ENCODE measurements around the gene KRTAP10-3. TPM values are rescaled to one million over a fixed set of nuclear protein-coding genes. Genes with fewer than 3 reads are reported as not detected.

Gene KRTAP10-3
- total and polyA plus RNA-seq, 2 of the 13 experiments (the other 11 are each of a cell fraction or from before 2014, with no cell fraction given) = not detected

DNA sequence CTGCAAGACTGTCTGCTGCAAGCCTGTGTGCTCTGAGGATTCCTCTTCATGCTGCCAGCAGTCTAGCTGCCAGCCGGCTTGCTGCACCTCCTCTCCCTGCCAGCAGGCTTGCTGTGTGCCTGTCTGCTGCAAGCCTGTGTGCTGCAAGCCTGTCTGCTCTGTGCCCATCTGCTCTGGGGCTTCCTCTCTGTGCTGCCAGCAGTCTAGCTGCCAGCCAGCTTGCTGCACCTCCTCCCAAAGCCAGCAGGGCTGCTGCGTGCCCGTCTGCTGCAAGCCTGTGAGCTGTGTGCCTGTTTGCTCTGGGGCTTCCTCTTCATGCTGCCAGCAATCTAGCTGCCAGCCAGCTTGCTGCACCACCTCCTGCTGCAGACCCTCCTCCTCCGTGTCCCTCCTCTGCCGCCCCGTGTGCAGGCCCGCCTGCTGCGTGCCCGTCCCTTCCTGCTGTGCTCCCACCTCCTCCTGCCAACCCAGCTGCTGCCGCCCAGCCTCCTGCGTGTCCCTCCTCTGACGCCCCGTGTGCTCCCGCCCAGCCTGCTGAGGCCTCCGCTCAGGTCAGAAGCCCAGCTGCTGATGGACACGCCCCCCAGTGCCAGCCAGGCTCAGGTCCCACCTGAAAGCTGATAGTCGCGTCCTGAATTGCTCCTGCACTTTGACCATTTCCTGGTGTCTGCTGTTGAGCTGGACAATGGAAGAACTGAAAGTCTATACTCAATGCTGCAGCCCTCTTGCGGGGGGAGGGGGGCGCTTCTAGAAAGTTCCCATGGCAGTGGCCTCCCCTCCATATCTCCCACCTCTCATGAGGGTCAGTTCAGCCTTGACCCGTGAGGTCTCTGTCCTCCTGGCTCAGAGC is 16.1 kb upstream of the KRTAP10-3 start:
- no peaks in the 10 kb centered on the region for H4K20me1 ChIP-seq (ENCODE audit: insufficient read depth, low read length)
- CTCF ChIA-PET (ENCODE audit: low intra/inter-chr PET ratio, low total read pairs) = interaction anchor here (0.7 kb wide), 1 partner anchor 11 kb away, joined by 3 read pairs; no protein-coding TSS in a partner anchor
- no peaks in the 10 kb centered on the region for H3K27me3 ChIP-seq (ENCODE audit: control insufficient read depth in 1 of 2, insufficient read depth in 2 of 2, low read length in 2 of 2)
- peaks cover 32% of the 10 kb centered on the region for H3K4me1 ChIP-seq (ENCODE audit: insufficient read depth, low read length)
- H3K4me2 ChIP-seq (ENCODE audit: low read depth, low read length) = peak overlapping the region; percentile 75
- no peak overlapping the region for H2AFZ ChIP-seq (ENCODE audit: low read length)
- no peaks in the 10 kb centered on the region for H3K79me2 ChIP-seq (ENCODE audit: insufficient read depth, low read length)
- H3K27ac ChIP-seq (ENCODE audit: extremely low read length, insufficient read depth, low read length) = peak overlapping the region; percentile 32
- ATAC-seq (peak; percentile 94), DNase-seq (ENCODE audit: low spot score) (peak; percentile 86), FAIRE-seq (peak; percentile 49)
- POLR2A ChIA-PET = no interaction called here
- H3K9ac ChIP-seq (ENCODE audit: insufficient read depth, low read depth, low read length) = no peak overlapping the region
- intact Hi-C loops (cut with micrococcal nuclease; ENCODE audit: unreplicated experiment) (no loop called here), in situ Hi-C loops (cut with HindIII; ENCODE audit: extremely low pct_ligation_motif_present, low pct_unique_long_range_greater_than_20kb) (no loop called here)
- H3K4me3 ChIP-seq (replicated peaks in 1 of 3; ENCODE audit: insufficient read depth in 1 of 3, low read depth in 2 of 3, low read length in 3 of 3) = peak overlapping the region; percentile 9 to 59 (median 21); a peak in 1 of 6 replicates
- BruUV-seq (replicated peaks) = no TSS peak
- H3K9me3 ChIP-seq (ENCODE audit: low read length) = peaks cover 14% of the 10 kb centered on the region
- WGBS (ENCODE audit: low lambda C conversion rate) = 4% methylated on average over 13 of the region's 21 CpGs
- H3K36me3 ChIP-seq (replicated peaks in 1 of 2; ENCODE audit: control insufficient read depth in 1 of 2, insufficient read depth in 2 of 2, low read length in 2 of 2) = no peaks in the 10 kb centered on the region
- peak; percentile 69 for TF ChIP-seq HDAC1 (CRISPR knock-in tag; IDR thresholded peaks at IDR 0.05)
- TF ChIP-seq ZNF292 (CRISPR knock-in tag; IDR thresholded peaks at IDR 0.05; ENCODE audit: borderline replicate concordance, low read depth) = peak; percentile 97
- peak; percentile 63; the same call in 1 of the 2 replicates for TF ChIP-seq ZNF501 (CRISPR knock-in tag; IDR thresholded peaks at IDR 0.05)
- peak; percentile 51 for TF ChIP-seq TEAD3 (CRISPR knock-in tag; optimal IDR thresholded peaks at IDR 0.05; ENCODE audit: borderline replicate concordance)
- peak; percentile 75 for TF ChIP-seq MED1 (CRISPR knock-in tag; IDR thresholded peaks at IDR 0.05)
- no peak for TF ChIP-seq LCORL (IDR thresholded peaks at IDR 0.05)
- peak; percentile 77 for TF ChIP-seq LCORL (CRISPR knock-in tag; IDR thresholded peaks at IDR 0.05)
- no peak for TF ChIP-seq ZSCAN25 (CRISPR knock-in tag; IDR thresholded peaks at IDR 0.05)
- TF ChIP-seq, protein P1, sequence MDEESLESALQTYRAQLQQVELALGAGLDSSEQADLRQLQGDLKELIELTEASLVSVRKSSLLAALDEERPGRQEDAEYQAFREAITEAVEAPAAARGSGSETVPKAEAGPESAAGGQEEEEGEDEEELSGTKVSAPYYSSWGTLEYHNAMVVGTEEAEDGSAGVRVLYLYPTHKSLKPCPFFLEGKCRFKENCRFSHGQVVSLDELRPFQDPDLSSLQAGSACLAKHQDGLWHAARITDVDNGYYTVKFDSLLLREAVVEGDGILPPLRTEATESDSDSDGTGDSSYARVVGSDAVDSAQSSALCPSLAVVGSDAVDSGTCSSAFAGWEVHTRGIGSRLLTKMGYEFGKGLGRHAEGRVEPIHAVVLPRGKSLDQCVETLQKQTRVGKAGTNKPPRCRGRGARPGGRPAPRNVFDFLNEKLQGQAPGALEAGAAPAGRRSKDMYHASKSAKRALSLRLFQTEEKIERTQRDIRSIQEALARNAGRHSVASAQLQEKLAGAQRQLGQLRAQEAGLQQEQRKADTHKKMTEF (CRISPR knock-in tag; IDR thresholded peaks at IDR 0.05) = 0 out of 2 replicates have a peak, but pooled peaks have one; percentile 19
- no peak for TF ChIP-seq SUZ12 (IDR thresholded peaks at IDR 0.05; ENCODE audit: low read depth, low read length)
- 0 out of 2 replicates have a peak, but pooled peaks have one; percentile 9 for TF ChIP-seq ZNF724P (CRISPR knock-in tag; IDR thresholded peaks at IDR 0.05; ENCODE audit: borderline replicate concordance)
- TF ChIP-seq, protein P2, sequence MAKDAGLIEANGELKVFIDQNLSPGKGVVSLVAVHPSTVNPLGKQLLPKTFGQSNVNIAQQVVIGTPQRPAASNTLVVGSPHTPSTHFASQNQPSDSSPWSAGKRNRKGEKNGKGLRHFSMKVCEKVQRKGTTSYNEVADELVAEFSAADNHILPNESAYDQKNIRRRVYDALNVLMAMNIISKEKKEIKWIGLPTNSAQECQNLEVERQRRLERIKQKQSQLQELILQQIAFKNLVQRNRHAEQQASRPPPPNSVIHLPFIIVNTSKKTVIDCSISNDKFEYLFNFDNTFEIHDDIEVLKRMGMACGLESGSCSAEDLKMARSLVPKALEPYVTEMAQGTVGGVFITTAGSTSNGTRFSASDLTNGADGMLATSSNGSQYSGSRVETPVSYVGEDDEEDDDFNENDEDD (CRISPR knock-in tag; IDR thresholded peaks at IDR 0.05; ENCODE audit: borderline replicate concordance) = peak; percentile 34; the same call in 1 of the 2 replicates
- peak; percentile 48; the same call in 1 of the 2 replicates for TF ChIP-seq PHF21A (CRISPR knock-in tag; IDR thresholded peaks at IDR 0.05)
- TF ChIP-seq SIX1 (CRISPR knock-in tag; IDR thresholded peaks at IDR 0.05; ENCODE audit: borderline replicate concordance) = peak; percentile 92
- peak; percentile 83 for TF ChIP-seq ZNF543 (CRISPR knock-in tag; IDR thresholded peaks at IDR 0.05)
- TF ChIP-seq, protein P3, sequence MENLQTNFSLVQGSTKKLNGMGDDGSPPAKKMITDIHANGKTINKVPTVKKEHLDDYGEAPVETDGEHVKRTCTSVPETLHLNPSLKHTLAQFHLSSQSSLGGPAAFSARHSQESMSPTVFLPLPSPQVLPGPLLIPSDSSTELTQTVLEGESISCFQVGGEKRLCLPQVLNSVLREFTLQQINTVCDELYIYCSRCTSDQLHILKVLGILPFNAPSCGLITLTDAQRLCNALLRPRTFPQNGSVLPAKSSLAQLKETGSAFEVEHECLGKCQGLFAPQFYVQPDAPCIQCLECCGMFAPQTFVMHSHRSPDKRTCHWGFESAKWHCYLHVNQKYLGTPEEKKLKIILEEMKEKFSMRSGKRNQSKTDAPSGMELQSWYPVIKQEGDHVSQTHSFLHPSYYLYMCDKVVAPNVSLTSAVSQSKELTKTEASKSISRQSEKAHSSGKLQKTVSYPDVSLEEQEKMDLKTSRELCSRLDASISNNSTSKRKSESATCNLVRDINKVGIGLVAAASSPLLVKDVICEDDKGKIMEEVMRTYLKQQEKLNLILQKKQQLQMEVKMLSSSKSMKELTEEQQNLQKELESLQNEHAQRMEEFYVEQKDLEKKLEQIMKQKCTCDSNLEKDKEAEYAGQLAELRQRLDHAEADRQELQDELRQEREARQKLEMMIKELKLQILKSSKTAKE (CRISPR knock-in tag; IDR thresholded peaks at IDR 0.05; ENCODE audit: borderline replicate concordance) = peak; percentile 45; the same call in 1 of the 2 replicates
- TF ChIP-seq ZNF451 (CRISPR knock-in tag; IDR thresholded peaks at IDR 0.05) = peak; percentile 54; the same call in 1 of the 2 replicates
- TF ChIP-seq ZNF747 (CRISPR knock-in tag; IDR thresholded peaks at IDR 0.05; ENCODE audit: borderline replicate concordance) = peak; percentile 87; the same call in 1 of the 2 replicates
- no peak for TF ChIP-seq SOX6 (IDR thresholded peaks at IDR 0.05)
- peak; percentile 84 for TF ChIP-seq SOX6 (CRISPR knock-in tag; IDR thresholded peaks at IDR 0.05)
- no peak for TF ChIP-seq ZNF10 (CRISPR knock-in tag; IDR thresholded peaks at IDR 0.05; ENCODE audit: borderline replicate concordance, low read depth)
